GM12865 (cell line): Measurements from ENCODE around the gene DEPDC5.
A peak's percentile ranks its signal among the peaks of the same experiment; 100 is the strongest.
"Not testable (repeated sequence)": the region's sequence is repeated elsewhere in the genome, so short reads cannot be mapped to it uniquely, and the experiment has no call there.

Source experiments
- DNase-seq: peaks from one replicate; pipeline ENCODE4 v3.0.0; 2010; ENCODE audit warnings: low read depth
- H3K4me3 ChIP-seq: 2 replicates; pipeline ENCODE4 v1.5.1; 2011; ENCODE audit warnings: mild to moderate bottlenecking, low read depth, low read length, control low read depth
- CTCF ChIP-seq: IDR thresholded peaks from 2 replicates; pipeline ENCODE4 v1.5.1; 2011; ENCODE audit warnings: low read length, control low read depth, low read depth, inconsistent platforms; ENCODE audit not compliant: insufficient read depth; ENCODE audit errors: missing control alignments

DEPDC5 gene

GRCh38 chr22:31753634-31754501, at the start of gene DEPDC5:
TSS of gene DEPDC5 (plus strand) at chr22:31754019. CDS start at chr22:31754922, 903 bp downstream.
- no peak for TF ChIP-seq CTCF
- peak; percentile 98 for DNase-seq
- peak within 1 kb of the TSS; percentile 94 for H3K4me3 ChIP-seq

- TF ChIP-seq CTCF, result no peak
- no peak for DNase-seq
- no peak overlapping the region for H3K4me3 ChIP-seq
Measured at GRCh38 chr22:31707519-31707918, 46.3 kb upstream of the DEPDC5 start.

- DNase-seq, H3K4me3 ChIP-seq: not testable (repeated sequence)
Measured at GRCh38 chr22:31711226-31711625, 42.6 kb upstream of the DEPDC5 start.

- no peak for DNase-seq
- TF ChIP-seq CTCF, result no peak
- no peak overlapping the region for H3K4me3 ChIP-seq
Measured at GRCh38 chr22:31715147-31715778, 38.6 kb upstream of the DEPDC5 start.

- TF ChIP-seq CTCF, result no peak
- H3K4me3 ChIP-seq, result no peak overlapping the region
Measured at GRCh38 chr22:31719850-31720471, 33.9 kb upstream of the DEPDC5 start.

GRCh38 chr22:31723723-31724122, 30.1 kb upstream of the DEPDC5 start:
- TF ChIP-seq CTCF, result no peak
- H3K4me3 ChIP-seq, result no peak overlapping the region
- DNase-seq, result no peak

More at GRCh38 chr22:31719850-31720471, 33.9 kb upstream of the DEPDC5 start:
- DNase-seq, result no peak

- no peak for DNase-seq
- no peak for TF ChIP-seq CTCF
- no peak overlapping the region for H3K4me3 ChIP-seq
Measured at GRCh38 chr22:31726692-31727091, 27.1 kb upstream of the DEPDC5 start.
